ENCODE measurements around the gene FAM171A2.

GRCh38 chr17:44398692-44399691 is 35.3 kb upstream of the FAM171A2 start:
- TF ChIP-seq POLR2AphosphoS5 (IDR thresholded peaks at IDR 0.05; ENCODE audit: low read depth, low read length) (no peak), CTCF (IDR thresholded peaks at IDR 0.05) (no peak), SIN3A (IDR thresholded peaks at IDR 0.05; ENCODE audit: borderline replicate concordance, insufficient read depth, low read depth, low read length) (no peak), TCF7L2 (IDR thresholded peaks at IDR 0.05; ENCODE audit: low read depth, low read length) (no peak)
